CD8-positive, alpha-beta memory T cell (primary cell): ENCODE results near the gene CENPE. TPM values are rescaled to one million over a fixed set of nuclear protein-coding genes. Genes with fewer than 3 reads are reported as not detected.
A peak's percentile ranks its signal among the peaks of the same experiment; 100 is the strongest.

Experiments
- CTCF ChIA-PET: fragments of 350-600 bp; sonication (Branson Sonifier 250); formaldehyde crosslinking; loops from one replicate; lab custom pipeline; 2021; ENCODE audit warnings: antibody characterized with exemption; lab: Charles Lee
- POLR2A ChIA-PET: fragments of 350-600 bp; sonication (Branson Sonifier 250); formaldehyde crosslinking; loops from one replicate; lab custom pipeline; 2021; ENCODE audit warnings: antibody characterized with exemption; lab: Charles Lee
- DNase-seq, 5 donors: peaks; one replicate each; pipeline versions ENCODE4 v3.0.0 to v3.0.0-alpha.2; 2020 to 2022; ENCODE audit warnings: mixed read lengths in 1 of 5
- H3K27ac ChIP-seq: one replicate; pipeline ENCODE4 v1.7.0; 2013; ENCODE audit warnings: low read depth, mild to moderate bottlenecking, low read length, moderate library complexity
- H3K27me3 ChIP-seq: 2 replicates; pipeline ENCODE4 v1.7.0; 2013; ENCODE audit warnings: low read length, mild to moderate bottlenecking; ENCODE audit not compliant: insufficient read depth, poor library complexity, severe bottlenecking
- H3K36me3 ChIP-seq: 2 replicates; pipeline ENCODE4 v1.7.0; 2013; ENCODE audit warnings: mild to moderate bottlenecking, low read length, moderate library complexity; ENCODE audit not compliant: insufficient read depth
- H3K4me1 ChIP-seq: 2 replicates; pipeline ENCODE4 v1.7.0; 2013; ENCODE audit warnings: mild to moderate bottlenecking, low read length, moderate library complexity; ENCODE audit not compliant: insufficient read depth
- H3K4me3 ChIP-seq: 2 replicates; pipeline ENCODE4 v1.7.0; 2013; ENCODE audit warnings: mild to moderate bottlenecking, low read length
- H3K9me3 ChIP-seq: 2 replicates; pipeline ENCODE4 v1.7.0; 2013; ENCODE audit warnings: mild to moderate bottlenecking, low read length
- H3K27ac Mint-ChIP-seq, 8 donors: one replicate each; pipeline ENCODE4 v1.8.0; 2020 to 2021; ENCODE audit warnings: mixed read lengths in 8 of 8, mild to moderate bottlenecking in 6 of 8, inconsistent platforms in 3 of 8, moderate library complexity in 3 of 8
- H3K27me3 Mint-ChIP-seq, 2 donors: one replicate each; pipeline ENCODE4 v1.8.0; 2020 to 2021; ENCODE audit warnings: mixed read lengths in 2 of 2, mild to moderate bottlenecking in 1 of 2, moderate library complexity in 1 of 2
- H3K36me3 Mint-ChIP-seq, 3 donors: one replicate each; pipeline ENCODE4 v1.8.0; 2020 to 2021; ENCODE audit warnings: mixed read lengths in 3 of 3, inconsistent platforms in 1 of 3, mild to moderate bottlenecking in 1 of 3
- H3K4me1 Mint-ChIP-seq, 3 donors: one replicate each; pipeline ENCODE4 v1.8.0; 2020 to 2021; ENCODE audit warnings: mixed read lengths in 3 of 3, inconsistent platforms in 1 of 3, mild to moderate bottlenecking in 1 of 3
- H3K4me3 Mint-ChIP-seq, 7 donors: one replicate each; pipeline ENCODE4 v1.8.0; 2020 to 2021; ENCODE audit warnings: mixed read lengths in 7 of 7, mild to moderate bottlenecking in 6 of 7, moderate library complexity in 4 of 7, inconsistent platforms in 2 of 7
- H3K9me3 Mint-ChIP-seq, 5 donors: one replicate each; pipeline ENCODE4 v1.8.0; 2020 to 2022; ENCODE audit warnings: mixed read lengths in 5 of 5, mild to moderate bottlenecking in 3 of 5, moderate library complexity in 2 of 5, inconsistent platforms in 1 of 5
- polyA plus RNA-seq: library from polyadenylated mRNA; unstranded; fragments of 300-500 nt; fragmentation: Illumina TruSeq; gene quantifications from one replicate; pipeline ENCODE4 v1.2.3, GENCODE V29; 2021
- total RNA-seq, 2 experiments: library from RNA; stranded (reverse); gene quantifications; one replicate each; pipeline ENCODE4 v1.2.3, GENCODE V29; 2021

Gene CENPE
- total and polyA plus RNA-seq, 3 experiments from 2014 or later: 1.1 to 22.9 (median 19.7) TPM

- H3K4me1 Mint-ChIP-seq: peaks cover 3 to 19% (median 15%) of the 10 kb centered on the region in 3 donors
- no peak overlapping the region for H3K4me3 ChIP-seq
- H3K27ac Mint-ChIP-seq: no peak overlapping the region
- no peak for DNase-seq
- ChIA-PET POLR2A (no interaction called here), CTCF (interaction anchor here (1.1 to 5.6 kb wide), 4 partner anchors 11 to 658 kb away, joined by 4 to 33 read pairs (median 13); partner anchors contain the start of genes BDH2 and SLC9B2)
- H3K36me3 Mint-ChIP-seq: peaks cover 12 to 75% (median 24%) of the 10 kb centered on the region in 3 donors
- H3K27ac ChIP-seq: no peak overlapping the region
- no peaks in the 10 kb centered on the region for H3K27me3 ChIP-seq
- H3K4me3 Mint-ChIP-seq: no peak overlapping the region
- no peaks in the 10 kb centered on the region for H3K9me3 Mint-ChIP-seq
- H3K4me1 ChIP-seq: no peaks in the 10 kb centered on the region
- no peaks in the 10 kb centered on the region for H3K27me3 Mint-ChIP-seq
- no peaks in the 10 kb centered on the region for H3K9me3 ChIP-seq
- peaks cover 20% of the 10 kb centered on the region for H3K36me3 ChIP-seq
These were observed 108.7 kb downstream of the CENPE start for GRCh38 chr4:103089481-103089880.

GRCh38 chr4:103086551-103086950 is 111.6 kb downstream of the CENPE start:
- no peaks in the 10 kb centered on the region for H3K27me3 Mint-ChIP-seq

GRCh38 chr4:103085555-103086196 is 112.5 kb downstream of the CENPE start:
- Mint-ChIP-seq H3K27me3 (no peaks in the 10 kb centered on the region), H3K4me1 (no peaks in the 10 kb centered on the region), H3K4me3 (no peak overlapping the region), H3K9me3 (no peaks in the 10 kb centered on the region), H3K27ac (no peak overlapping the region), H3K36me3 (peaks cover 16 to 65% (median 33%) of the 10 kb centered on the region in 3 donors)
- no peaks in the 10 kb centered on the region for H3K9me3 ChIP-seq
- DNase-seq: no peak
- no peaks in the 10 kb centered on the region for H3K4me1 ChIP-seq
- no peak overlapping the region for H3K4me3 ChIP-seq
- CTCF ChIA-PET: no interaction called here
- no peaks in the 10 kb centered on the region for H3K27me3 ChIP-seq
- H3K27ac ChIP-seq: no peak overlapping the region
- POLR2A ChIA-PET: no interaction called here
- peaks cover 12% of the 10 kb centered on the region for H3K36me3 ChIP-seq

More at GRCh38 chr4:103086551-103086950, 111.6 kb downstream of the CENPE start:
- Histone ChIP-seq H3K9me3 (no peaks in the 10 kb centered on the region), H3K27me3 (no peaks in the 10 kb centered on the region), H3K4me3 (no peak overlapping the region), H3K36me3 (peaks cover 16% of the 10 kb centered on the region), H3K27ac (no peak overlapping the region), H3K4me1 (no peaks in the 10 kb centered on the region)
- H3K4me3 Mint-ChIP-seq: no peak overlapping the region
- POLR2A ChIA-PET: no interaction called here
- no peak overlapping the region for H3K27ac Mint-ChIP-seq
- DNase-seq: no peak
- H3K4me1 Mint-ChIP-seq: peaks cover 1 to 3% (median 1%) of the 10 kb centered on the region in 3 donors
- CTCF ChIA-PET: interaction anchor here (5.6 kb wide), 1 partner anchor 14 kb away, joined by 33 read pairs; the partner anchor contains the start of gene BDH2
- peaks cover 14 to 66% (median 36%) of the 10 kb centered on the region in 3 donors for H3K36me3 Mint-ChIP-seq
- H3K9me3 Mint-ChIP-seq: no peaks in the 10 kb centered on the region

- Mint-ChIP-seq H3K9me3 (no peaks in the 10 kb centered on the region), H3K27me3 (no peaks in the 10 kb centered on the region), H3K36me3 (peaks cover 4 to 26% (median 20%) of the 10 kb centered on the region in 3 donors), H3K27ac (peak overlapping the region in 3 of 8 donors; percentile 56 to 70 (median 66)), H3K4me3 (no peak overlapping the region), H3K4me1 (peaks cover 27 to 41% (median 39%) of the 10 kb centered on the region in 3 donors)
- Histone ChIP-seq H3K27ac (no peak overlapping the region), H3K9me3 (no peaks in the 10 kb centered on the region), H3K27me3 (no peaks in the 10 kb centered on the region), H3K4me3 (no peak overlapping the region), H3K36me3 (no peaks in the 10 kb centered on the region), H3K4me1 (peaks cover 19% of the 10 kb centered on the region)
- ChIA-PET POLR2A (no interaction called here), CTCF (interaction anchor here (2.1 kb wide), 1 partner anchor 12 kb away, joined by 9 read pairs; no protein-coding TSS in a partner anchor)
- no peak for DNase-seq
These were observed 118.5 kb downstream of the CENPE start for GRCh38 chr4:103079621-103080020.

GRCh38 chr4:103076747-103077347 is 121.3 kb downstream of the CENPE start, which contains the start of gene SLC9B2:
Gene SLC9B2 (minus strand): TSS chr4:103076761. CDS start chr4:103067550, 9,211 bp downstream.
- peaks cover 42 to 66% (median 62%) of the 10 kb centered on the region in 3 donors for H3K4me1 Mint-ChIP-seq
- no peaks in the 10 kb centered on the region for H3K27me3 ChIP-seq
- no peaks in the 10 kb centered on the region for H3K9me3 Mint-ChIP-seq
- CTCF ChIA-PET: interaction anchor here (0.7 to 1.7 kb wide), 6 partner anchors 11 to 576 kb away, joined by 3 to 12 read pairs (median 3); partner anchors contain the start of genes NFKB1 and UBE2D3
- H3K4me1 ChIP-seq: peaks cover 26% of the 10 kb centered on the region
- no peaks in the 10 kb centered on the region for H3K36me3 ChIP-seq
- DNase-seq: no peak
- POLR2A ChIA-PET: interaction anchor here (0.8 to 1.4 kb wide), 4 partner anchors 57 to 732 kb away, joined by 3 to 5 read pairs (median 4); partner anchors contain the start of genes SLC39A8, SLC9B1 and UBE2D3
- H3K9me3 ChIP-seq: no peaks in the 10 kb centered on the region
- peak within 1 kb of the TSS; percentile 94 for H3K27ac ChIP-seq
- H3K4me3 ChIP-seq: peak within 1 kb of the TSS; percentile 49
- H3K27ac Mint-ChIP-seq: peak within 1 kb of the TSS; percentile 89 to 100 (median 99)
- H3K36me3 Mint-ChIP-seq: peaks cover 4 to 22% (median 7%) of the 10 kb centered on the region in 3 donors
- peak within 1 kb of the TSS; percentile 89 to 99 (median 95) for H3K4me3 Mint-ChIP-seq
- no peaks in the 10 kb centered on the region for H3K27me3 Mint-ChIP-seq

GRCh38 chr4:103075894-103076746 is 122.0 kb downstream of the CENPE start:
- H3K27ac ChIP-seq: peak overlapping the region; percentile 94
- H3K4me3 Mint-ChIP-seq: peak overlapping the region; percentile 89 to 99 (median 95)
- H3K36me3 Mint-ChIP-seq: peaks cover 0 to 17% (median 4%) of the 10 kb centered on the region in 3 donors

GRCh38 chr4:103075435-103075893 is 122.7 kb downstream of the CENPE start:
- Mint-ChIP-seq H3K36me3 (peaks cover 0 to 16% (median 5%) of the 10 kb centered on the region in 3 donors), H3K4me3 (peak overlapping the region; percentile 89 to 99 (median 95)), H3K27ac (peak overlapping the region; percentile 89 to 100 (median 99)), H3K27me3 (no peaks in the 10 kb centered on the region), H3K4me1 (peaks cover 45 to 69% (median 67%) of the 10 kb centered on the region in 3 donors), H3K9me3 (no peaks in the 10 kb centered on the region)
- Histone ChIP-seq H3K9me3 (no peaks in the 10 kb centered on the region), H3K4me1 (peaks cover 26% of the 10 kb centered on the region), H3K27me3 (no peaks in the 10 kb centered on the region), H3K36me3 (no peaks in the 10 kb centered on the region), H3K4me3 (peak overlapping the region; percentile 49), H3K27ac (peak overlapping the region; percentile 94)
- CTCF ChIA-PET: interaction anchor here (0.7 to 1.5 kb wide), 3 partner anchors 9 to 24 kb away, joined by 3 to 4 read pairs (median 3); partner anchors contain the start of gene BDH2
- POLR2A ChIA-PET: no interaction called here
- DNase-seq: no peak

More at GRCh38 chr4:103075894-103076746, 122.0 kb downstream of the CENPE start:
- peaks cover 26% of the 10 kb centered on the region for H3K4me1 ChIP-seq
- H3K36me3 ChIP-seq: no peaks in the 10 kb centered on the region
- H3K27ac Mint-ChIP-seq: peak overlapping the region; percentile 89 to 100 (median 99)
- H3K4me1 Mint-ChIP-seq: peaks cover 42 to 66% (median 62%) of the 10 kb centered on the region in 3 donors
- CTCF ChIA-PET: interaction anchor here (0.7 to 1.7 kb wide), 9 partner anchors 9 to 576 kb away, joined by 3 to 12 read pairs (median 3); partner anchors contain the start of genes BDH2, NFKB1 and UBE2D3
- no peaks in the 10 kb centered on the region for H3K27me3 Mint-ChIP-seq
- POLR2A ChIA-PET: interaction anchor here (0.8 to 1.4 kb wide), 4 partner anchors 57 to 731 kb away, joined by 3 to 5 read pairs (median 4); partner anchors contain the start of genes SLC39A8, SLC9B1 and UBE2D3
- no peaks in the 10 kb centered on the region for H3K9me3 Mint-ChIP-seq
- no peaks in the 10 kb centered on the region for H3K27me3 ChIP-seq
- no peaks in the 10 kb centered on the region for H3K9me3 ChIP-seq
- peak; percentile 45 to 84 (median 69) for DNase-seq
- H3K4me3 ChIP-seq: peak overlapping the region; percentile 49
